Anterior cingulate cortex (tissue), 58 donors: Measurements from ENCODE around the gene MBD3L1.

Source experiments
- DNase-seq, 58 donors: peaks; one replicate each; lab custom pipeline; 2025; lab: John Stamatoyannopoulos, UW

The MBD3L1 gene

DNA sequence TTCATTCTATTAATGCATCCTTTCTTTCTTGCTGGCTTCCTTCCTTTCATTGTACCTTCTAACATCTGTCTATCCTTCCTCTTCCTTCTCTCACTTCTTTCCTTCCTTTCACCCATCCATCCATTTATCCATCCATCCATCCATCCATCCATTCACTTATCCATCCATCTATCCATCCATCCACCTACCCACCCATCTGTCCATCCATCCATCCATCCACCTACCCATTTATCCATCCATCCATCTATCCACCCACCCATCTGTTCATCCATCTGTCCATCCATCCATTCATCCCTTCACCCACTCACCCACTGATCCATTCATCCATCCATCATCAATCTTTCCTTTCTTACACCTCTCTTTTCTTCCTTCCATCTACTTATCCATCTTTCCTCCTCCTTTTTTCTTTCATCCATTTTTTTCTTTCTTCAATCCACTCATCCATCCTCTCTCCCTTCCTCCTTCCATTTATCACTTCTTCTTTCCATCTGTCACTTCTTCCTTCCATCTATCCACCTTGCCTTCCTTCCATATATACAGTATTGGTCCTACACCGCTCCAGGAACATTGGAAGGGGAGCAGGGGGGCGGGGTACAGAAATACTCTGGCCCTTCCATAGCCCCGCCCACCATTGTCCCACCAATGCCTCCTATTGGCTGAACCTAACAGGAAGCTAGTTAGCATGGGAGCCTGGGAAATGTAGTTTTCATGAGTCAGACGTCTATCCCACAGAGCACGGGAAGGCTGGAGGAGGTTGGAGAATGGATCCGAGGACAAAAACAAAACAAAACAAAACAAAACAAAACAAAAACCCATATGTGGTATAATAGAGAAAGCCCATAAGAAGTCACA is 45.9 kb downstream of the MBD3L1 start:
- DNase-seq, result no peak

DNA sequence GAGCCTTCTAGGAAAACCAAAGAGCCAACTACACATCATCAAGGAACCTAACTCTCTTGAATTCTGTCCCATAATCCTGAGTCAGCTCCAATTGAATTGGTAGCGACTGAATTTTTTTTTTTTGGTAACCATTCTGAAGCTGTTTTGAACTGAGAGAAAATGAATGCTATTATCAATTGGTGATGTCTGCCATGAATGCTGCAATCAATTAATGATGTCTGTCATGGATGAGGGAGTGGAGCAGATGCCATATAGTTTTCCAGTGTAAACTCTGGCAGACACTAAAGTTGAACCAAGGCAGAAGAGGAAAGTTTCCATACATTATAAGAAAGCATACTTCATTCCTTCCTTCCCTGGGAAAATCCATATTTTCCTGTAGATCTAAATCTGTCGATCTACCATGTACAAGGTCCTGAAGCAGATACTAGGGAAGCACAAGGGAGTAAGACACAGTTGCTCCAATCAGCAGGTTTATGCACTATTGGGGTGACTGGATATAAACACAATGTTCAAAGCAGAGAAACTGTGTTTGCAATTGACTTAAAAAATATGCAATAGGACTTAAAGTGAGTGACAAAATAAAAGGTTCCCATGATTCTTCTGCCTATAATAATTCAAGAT is 48.8 kb downstream of the MBD3L1 start:
- DNase-seq, result no peak

DNA sequence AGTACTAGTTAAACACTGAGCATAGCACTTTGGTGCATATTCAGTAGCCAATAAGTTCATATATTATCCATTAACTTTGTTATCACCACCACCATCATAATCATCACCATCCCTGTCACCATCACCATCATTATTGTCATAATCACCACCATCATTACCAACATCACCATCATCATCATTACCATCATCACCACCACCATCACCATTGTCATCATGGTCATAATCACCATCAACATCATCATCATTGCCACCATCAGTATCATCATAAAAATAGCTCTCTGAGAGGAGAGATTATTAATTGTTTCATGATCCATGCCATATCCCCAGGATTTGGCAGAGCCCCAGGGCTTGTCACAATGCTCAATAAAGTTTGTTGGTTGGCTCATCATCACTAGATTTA is 49.3 kb downstream of the MBD3L1 start:
- no peak for DNase-seq

DNA sequence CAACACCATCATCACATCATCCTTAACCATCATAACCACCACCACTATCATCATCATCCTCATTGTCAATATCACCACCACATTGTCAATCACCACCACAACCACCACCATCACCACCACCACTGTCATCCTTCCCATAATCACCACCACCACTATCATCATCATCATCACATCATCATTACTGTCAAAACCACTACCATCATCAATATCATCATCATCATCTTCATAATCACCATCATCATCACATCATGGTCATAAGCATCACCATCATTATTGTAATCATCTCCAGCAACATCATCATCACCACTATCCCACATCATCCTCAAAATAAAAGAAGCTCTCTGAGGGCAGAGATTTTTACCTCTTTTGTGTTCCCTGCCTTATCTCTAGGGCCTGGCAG is 52.2 kb downstream of the MBD3L1 start:
- no peak for DNase-seq

DNA sequence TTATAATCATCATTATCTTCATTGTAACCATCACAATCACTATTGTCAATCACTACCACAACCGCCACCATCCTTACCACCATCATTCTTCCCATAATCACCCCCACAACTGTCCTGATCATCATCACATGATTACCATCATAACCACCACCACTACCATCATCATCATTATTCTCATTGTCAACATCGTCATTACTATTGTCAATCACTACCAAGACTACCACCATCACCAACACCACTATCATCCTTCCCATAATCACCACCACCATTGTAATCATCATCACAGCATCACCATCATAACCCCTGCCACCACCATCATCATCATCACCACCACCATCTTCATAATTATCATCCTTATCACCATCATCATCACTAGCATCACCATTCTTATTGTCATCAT is 55.2 kb downstream of the MBD3L1 start:
- no peak for DNase-seq

DNA sequence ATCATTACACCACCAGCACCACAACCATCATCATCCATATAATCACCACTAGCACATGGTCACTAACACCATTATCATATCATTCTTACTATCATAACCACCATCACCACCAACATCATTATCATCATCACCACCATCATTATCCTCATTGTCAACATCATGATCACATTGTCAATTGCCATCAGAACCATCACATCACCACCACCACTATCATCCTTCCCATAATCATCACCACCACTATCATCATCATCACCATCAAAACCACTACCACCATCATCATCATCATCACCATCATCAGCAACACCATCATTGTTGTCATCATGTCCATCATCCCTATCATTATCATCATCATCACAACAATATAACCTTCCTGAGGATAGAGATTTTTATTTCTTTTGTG is 58.1 kb downstream of the MBD3L1 start:
- DNase-seq, result no peak
